Mucosa of descending colon (tissue), 3 donors: ENCODE data around the gene PEX10. TPM values are rescaled to one million over a fixed set of nuclear protein-coding genes. Genes with fewer than 3 reads are reported as not detected.

Source experiments
- ATAC-seq: fragments of 200-7000 bp; cut with Tn5 transposase; one replicate; pipeline ENCODE4 v1.9.1; 2020; ENCODE audit warnings: mild to moderate bottlenecking, moderate library complexity
- DNase-seq, 3 donors: peaks; one replicate each; pipeline ENCODE4 v3.0.0-alpha.2; 2020
- H3K36me3 ChIP-seq: fragments of 200-600 bp; one replicate; pipeline ENCODE4 v1.8.0; 2021; ENCODE audit warnings: low read depth, mild to moderate bottlenecking
- H3K4me1 ChIP-seq: fragments of 200-600 bp; one replicate; pipeline ENCODE4 v1.8.0; 2021; ENCODE audit warnings: low read depth, mild to moderate bottlenecking
- H3K4me3 ChIP-seq: fragments of 200-600 bp; one replicate; pipeline ENCODE4 v1.8.0; 2021; ENCODE audit warnings: mild to moderate bottlenecking
- H3K9me3 ChIP-seq: fragments of 200-600 bp; one replicate; pipeline ENCODE4 v1.8.0; 2021; ENCODE audit warnings: mild to moderate bottlenecking
- CTCF ChIP-seq: fragments of 200-600 bp; IDR thresholded peaks from one replicate; pipeline ENCODE4 v1.8.0; 2022; ENCODE audit warnings: antibody characterized with exemption, mild to moderate bottlenecking
- intact Hi-C, 2 donors: fragments of 100-400 bp; cut with DNase I in 1 of 2; cut with micrococcal nuclease in 1 of 2; formaldehyde crosslinking; loops; one replicate each; pipeline versions ENCODE4 v1.11.0 to v1.11.1; 2022; cut with DNase I, micrococcal nuclease
- total RNA-seq, 3 donors: library from RNA; stranded (reverse); fragmentation: NEBNext Ultra II Directional in 2 of 3; extraction: Animal tissue kit (Norgen Biotek cat#: 25700) in 2 of 3; gene quantifications; one replicate each; pipeline versions ENCODE4 v1.2.1 to v1.2.4, GENCODE V29; 2021 to 2023
- donor health status: DM: no; HTN: no; CAD: no; lungs with moderate emphysema.
- donor health status: DM: no; HTN: no; CAD: no.
- donor health status: DM: no; HTN: yes; CAD: no.

PEX10 gene
- total RNA-seq, 3 donors from 2014 or later = 13.4 to 20.4 (median 18.4) TPM

DNA sequence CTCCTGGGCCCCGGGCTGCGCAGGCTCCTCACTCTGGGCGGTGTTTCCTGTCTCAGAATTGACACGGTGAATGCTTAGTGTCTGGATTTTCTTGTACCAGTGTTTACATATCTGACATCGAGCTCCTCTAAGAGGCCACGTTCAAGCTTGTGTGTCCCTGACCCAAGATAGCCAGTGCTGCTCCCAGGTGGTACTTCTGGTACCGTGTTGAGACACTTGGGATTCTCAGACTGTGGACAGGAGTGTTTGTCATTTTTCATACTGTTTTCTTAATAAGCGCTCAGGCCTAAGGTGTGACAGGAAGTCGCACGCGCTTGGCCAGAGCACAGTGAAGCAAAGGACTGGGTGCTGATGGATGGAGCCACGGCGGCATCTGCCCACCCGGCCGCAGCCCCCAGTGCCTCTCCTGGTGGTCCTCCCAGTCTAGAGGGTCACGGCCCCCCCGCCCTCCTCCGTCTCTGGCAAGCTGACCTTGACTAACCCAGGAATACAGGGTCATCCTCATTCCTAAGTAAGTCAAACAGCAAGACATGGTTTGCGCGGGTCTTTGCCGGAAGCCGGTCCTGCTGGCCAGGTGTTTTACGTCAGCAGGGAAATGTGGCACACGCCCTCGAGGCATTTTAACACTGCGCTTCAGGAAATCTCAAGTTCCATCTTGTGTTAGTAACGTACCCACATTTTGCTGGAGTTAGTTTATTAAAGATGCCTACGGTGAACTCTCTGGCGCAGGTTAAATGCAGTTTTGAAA lies 8.0 kb downstream of the PEX10 start:
- TF ChIP-seq CTCF = no peak

DNA sequence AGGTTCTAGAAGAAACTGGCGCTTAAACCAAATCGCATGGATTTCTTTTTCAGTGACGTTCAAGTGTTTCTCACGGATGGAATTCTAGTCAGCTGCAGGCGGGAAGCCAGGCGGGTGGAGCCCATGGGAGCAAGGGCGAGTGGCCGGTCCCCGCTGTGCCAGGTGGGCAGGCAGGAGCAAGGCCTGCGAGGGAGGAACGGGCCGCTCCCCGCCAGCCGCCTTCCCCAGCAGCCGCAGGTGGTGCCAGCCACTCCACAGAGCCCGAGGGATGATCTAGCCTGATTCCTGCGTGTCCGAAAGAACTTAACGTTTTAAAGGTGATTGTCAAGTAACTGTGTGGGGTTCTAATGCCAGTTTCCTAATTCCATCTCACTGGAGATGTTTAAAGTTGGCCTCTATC lies 9.1 kb downstream of the PEX10 start:
- no peak for TF ChIP-seq CTCF
- Histone ChIP-seq H3K36me3 (peaks cover 3% of the 10 kb centered on the region), H3K9me3 (no peaks in the 10 kb centered on the region), H3K4me3 (no peak overlapping the region), H3K4me1 (no peaks in the 10 kb centered on the region)
- ATAC-seq (no peak), DNase-seq (no peak)
- intact Hi-C loops = no loop called here

More for the DNA sequence above, 8.0 kb downstream of the PEX10 start:
- ATAC-seq = no peak
- H3K4me3 ChIP-seq = no peak overlapping the region
- H3K36me3 ChIP-seq = peaks cover 3% of the 10 kb centered on the region
- intact Hi-C loops = no loop called here
- no peaks in the 10 kb centered on the region for H3K9me3 ChIP-seq
- H3K4me1 ChIP-seq = no peaks in the 10 kb centered on the region
- DNase-seq = no peak

- no peak for ATAC-seq
- H3K4me3 ChIP-seq = no peak overlapping the region
- H3K4me1 ChIP-seq = no peaks in the 10 kb centered on the region
- no peak for DNase-seq
- no peaks in the 10 kb centered on the region for H3K9me3 ChIP-seq
- intact Hi-C loops = no loop called here
- peaks cover 3% of the 10 kb centered on the region for H3K36me3 ChIP-seq
- TF ChIP-seq CTCF = no peak
These were observed 9.9 kb downstream of the PEX10 start for GRCh38 chr1:2402420-2402819.

DNA sequence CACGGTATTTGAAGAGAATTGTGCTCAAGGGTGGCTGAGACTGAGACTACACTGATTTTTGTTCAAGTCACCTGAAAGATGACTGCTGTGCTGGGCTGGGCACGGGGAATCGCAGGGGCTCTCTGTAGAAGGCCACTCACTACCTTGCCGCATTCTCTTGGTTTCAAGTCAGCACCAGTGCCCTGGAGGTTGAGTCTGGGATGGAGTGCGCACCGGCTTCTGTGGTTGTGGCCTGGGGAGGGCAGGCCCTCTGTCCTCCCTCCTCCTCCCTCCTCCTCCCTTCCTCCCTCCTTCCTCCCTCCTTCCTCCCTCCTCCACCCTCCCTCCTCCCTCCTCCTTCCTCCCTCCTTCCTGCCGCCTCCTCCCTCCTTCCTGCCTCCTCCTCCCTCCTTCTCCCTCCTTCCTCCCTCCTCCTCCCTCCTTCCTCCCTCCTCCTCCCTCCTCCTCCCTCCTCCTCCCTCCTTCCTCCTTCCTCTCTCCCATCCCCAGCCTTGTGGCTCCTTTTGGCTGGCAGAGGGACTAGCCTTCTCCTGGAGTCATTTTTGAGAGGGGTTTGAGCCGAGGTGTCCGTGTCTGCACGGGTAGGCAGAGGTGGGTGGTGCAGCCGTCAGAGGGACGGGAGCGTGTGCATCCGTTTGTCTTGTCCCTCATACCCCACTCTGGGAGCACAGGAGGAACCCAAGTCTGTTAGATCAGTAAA lies 11.3 kb downstream of the PEX10 start:
- no peak for ATAC-seq
- Histone ChIP-seq H3K4me1 (no peaks in the 10 kb centered on the region), H3K4me3 (no peak overlapping the region), H3K36me3 (peaks cover 3% of the 10 kb centered on the region), H3K9me3 (no peaks in the 10 kb centered on the region)
- no peak for DNase-seq
- TF ChIP-seq CTCF = no peak
- intact Hi-C loops = no loop called here

GRCh38 chr1:2400576-2400909 lies 11.8 kb downstream of the PEX10 start:
- ATAC-seq (no peak), DNase-seq (no peak)
- Histone ChIP-seq H3K36me3 (peaks cover 3% of the 10 kb centered on the region), H3K9me3 (no peaks in the 10 kb centered on the region), H3K4me1 (no peaks in the 10 kb centered on the region), H3K4me3 (no peak overlapping the region)
- intact Hi-C loops = no loop called here
- no peak for TF ChIP-seq CTCF
